Measurements from ENCODE around the gene PCDHGA8. TPM values are rescaled to one million over a fixed set of nuclear protein-coding genes. Genes with fewer than 3 reads are reported as not detected.
"Not testable (repeated sequence)": the region's sequence is repeated elsewhere in the genome, so short reads cannot be mapped to it uniquely, and the experiment has no call there.

The PCDHGA8 gene
- 0.07 TPM in 1 of 2 replicates, not detected in the other for total RNA-seq (2014; rRNA removed; shearing (Covaris generic))

GRCh38 chr5:141392429-141393198 is at the start of gene PCDHGA8:
PCDHGA8 (plus strand) TSS chr5:141392633; CDS start chr5:141392814, 181 bp downstream.
- no peak for DNase-seq (ENCODE audit: low read depth)

- no peak for DNase-seq (ENCODE audit: low read depth)
Observed at GRCh38 chr5:141342773-141343172, 49.7 kb upstream of the PCDHGA8 start.

GRCh38 chr5:141343242-141343952 is 49.0 kb upstream of the PCDHGA8 start, which contains the start of gene PCDHGA3:
PCDHGA3 (plus strand) TSS chr5:141343829; CDS start chr5:141344034, 205 bp downstream.
- no peak for DNase-seq (ENCODE audit: low read depth)

GRCh38 chr5:141343953-141344463 is 48.4 kb upstream of the PCDHGA8 start:
- DNase-seq (ENCODE audit: low read depth): no peak

GRCh38 chr5:141345327-141345726 is 47.1 kb upstream of the PCDHGA8 start:
- no peak for DNase-seq (ENCODE audit: low read depth)

- not testable (repeated sequence) for DNase-seq (ENCODE audit: low read depth)
Observed at GRCh38 chr5:141346017-141346416, 46.4 kb upstream of the PCDHGA8 start.

- DNase-seq (ENCODE audit: low read depth): peak; percentile 86
Observed at GRCh38 chr5:141349917-141350619, 42.4 kb upstream of the PCDHGA8 start, which contains the start of gene PCDHGB1. PCDHGB1 (plus strand) TSS chr5:141350099; CDS start chr5:141350261, 162 bp downstream.

GRCh38 chr5:141351591-141351990 is 40.8 kb upstream of the PCDHGA8 start:
- no peak for DNase-seq (ENCODE audit: low read depth)

- DNase-seq (ENCODE audit: low read depth): no peak
Observed at GRCh38 chr5:141354900-141355469, 37.4 kb upstream of the PCDHGA8 start, which contains the start of gene PCDHGA4. PCDHGA4 (plus strand) TSS chr5:141355021; CDS start chr5:141355108, 87 bp downstream.

GRCh38 chr5:141355641-141356040 is 36.8 kb upstream of the PCDHGA8 start:
- DNase-seq (ENCODE audit: low read depth): no peak

- DNase-seq (ENCODE audit: low read depth): no peak
Observed at GRCh38 chr5:141356133-141356532, 36.3 kb upstream of the PCDHGA8 start.

- no peak for DNase-seq (ENCODE audit: low read depth)
Observed at GRCh38 chr5:141356950-141357349, 35.5 kb upstream of the PCDHGA8 start.

- DNase-seq (ENCODE audit: low read depth): peak; percentile 9
Observed at GRCh38 chr5:141359790-141360426, 32.5 kb upstream of the PCDHGA8 start, which contains the start of gene PCDHGB2. PCDHGB2 (plus strand) TSS chr5:141359994; CDS start chr5:141360136, 142 bp downstream.

GRCh38 chr5:141360685-141361084 is 31.7 kb upstream of the PCDHGA8 start:
- no peak for DNase-seq (ENCODE audit: low read depth)

- no peak for DNase-seq (ENCODE audit: low read depth)
Observed at GRCh38 chr5:141362719-141363118, 29.7 kb upstream of the PCDHGA8 start.

GRCh38 chr5:141363952-141364660 is 28.3 kb upstream of the PCDHGA8 start, which contains the start of gene PCDHGA5:
PCDHGA5 (plus strand) TSS chr5:141364162; CDS start chr5:141364331, 169 bp downstream.
- DNase-seq (ENCODE audit: low read depth): no peak

GRCh38 chr5:141366016-141366896 is 26.2 kb upstream of the PCDHGA8 start:
- DNase-seq (ENCODE audit: low read depth): no peak

GRCh38 chr5:141369994-141370848 is 22.2 kb upstream of the PCDHGA8 start, which contains the start of gene PCDHGB3:
PCDHGB3 (plus strand) TSS chr5:141370242; CDS start chr5:141370395, 153 bp downstream.
- no peak for DNase-seq (ENCODE audit: low read depth)
